ENCODE results near the gene ACOT11. TPM values are rescaled to one million over a fixed set of nuclear protein-coding genes. Genes with fewer than 3 reads are reported as not detected.

Gene ACOT11
- total and polyA plus RNA-seq, 11 donors = 33.2 to 69.3 (median 55.9) TPM

- Histone ChIP-seq H3K4me3 (no peak overlapping the region), H3K9me3 (peaks cover 0 to 16% (median 0%) of the 10 kb centered on the region in 12 donors)
Measured at GRCh38 chr1:54559771-54560231, 11.8 kb downstream of the ACOT11 start.

GRCh38 chr1:54564312-54565112, 16.5 kb downstream of the ACOT11 start:
- Histone ChIP-seq H3K4me3 (no peak overlapping the region), H3K27me3 (no peaks in the 10 kb centered on the region), H3K27ac (peak overlapping the region in 10 of 12 donors; percentile 22 to 95 (median 48)), H3K9me3 (no peaks in the 10 kb centered on the region), H3K36me3 (no peaks in the 10 kb centered on the region), H3K4me1 (peaks cover 0 to 49% (median 18%) of the 10 kb centered on the region in 12 donors)
- ATAC-seq (no peak), DNase-seq (peak in 1 of 5 donors; percentile 27)
- intact Hi-C loops (cut with DNase I) = no loop called here
- TF ChIP-seq CTCF (IDR thresholded peaks at IDR 0.05) (no peak), POLR2A (IDR thresholded peaks at IDR 0.05) (no peak)
- 61 to 67% (median 64%) methylated on average over 13 to 17 of the region's 17 CpGs for WGBS, 4 donors

More at GRCh38 chr1:54559771-54560231, 11.8 kb downstream of the ACOT11 start:
- Histone ChIP-seq H3K36me3 (peaks cover 0 to 3% (median 0%) of the 10 kb centered on the region in 9 donors), H3K4me1 (peaks cover 0 to 50% (median 20%) of the 10 kb centered on the region in 12 donors), H3K27me3 (no peaks in the 10 kb centered on the region), H3K27ac (peak overlapping the region; percentile 27 to 91 (median 82))
- TF ChIP-seq POLR2A (IDR thresholded peaks at IDR 0.05) = no peak
- WGBS, 4 donors = 26 to 55% (median 36%) methylated on average over 3 of the region's 3 CpGs
- intact Hi-C loops (cut with DNase I) = loop anchor here in 3 of 10 donors (1.0 to 2.0 kb wide), 3 partner anchors 12 to 25 kb away; partner anchors contain the start of gene ACOT11 (in 1 of the 3)
- ATAC-seq (peak; percentile 90 to 95 (median 94)), DNase-seq (peak; percentile 76 to 93 (median 81))

GRCh38 chr1:54565113-54565501, 17.1 kb downstream of the ACOT11 start:
- Histone ChIP-seq H3K27ac (peak overlapping the region in 9 of 12 donors; percentile 24 to 95 (median 56)), H3K27me3 (no peaks in the 10 kb centered on the region), H3K4me3 (no peak overlapping the region), H3K36me3 (no peaks in the 10 kb centered on the region), H3K4me1 (peaks cover 3 to 49% (median 17%) of the 10 kb centered on the region in 12 donors), H3K9me3 (no peaks in the 10 kb centered on the region)
- peak in 2 of 5 donors; percentile 16 to 25 for DNase-seq
- intact Hi-C loops (cut with DNase I) = no loop called here
- WGBS, 4 donors = 44 to 57% (median 48%) methylated on average over 4 of the region's 4 CpGs
- TF ChIP-seq POLR2A (IDR thresholded peaks at IDR 0.05) = no peak
- TF ChIP-seq CTCF (IDR thresholded peaks at IDR 0.05) = no peak
- ATAC-seq = no peak

DNA sequence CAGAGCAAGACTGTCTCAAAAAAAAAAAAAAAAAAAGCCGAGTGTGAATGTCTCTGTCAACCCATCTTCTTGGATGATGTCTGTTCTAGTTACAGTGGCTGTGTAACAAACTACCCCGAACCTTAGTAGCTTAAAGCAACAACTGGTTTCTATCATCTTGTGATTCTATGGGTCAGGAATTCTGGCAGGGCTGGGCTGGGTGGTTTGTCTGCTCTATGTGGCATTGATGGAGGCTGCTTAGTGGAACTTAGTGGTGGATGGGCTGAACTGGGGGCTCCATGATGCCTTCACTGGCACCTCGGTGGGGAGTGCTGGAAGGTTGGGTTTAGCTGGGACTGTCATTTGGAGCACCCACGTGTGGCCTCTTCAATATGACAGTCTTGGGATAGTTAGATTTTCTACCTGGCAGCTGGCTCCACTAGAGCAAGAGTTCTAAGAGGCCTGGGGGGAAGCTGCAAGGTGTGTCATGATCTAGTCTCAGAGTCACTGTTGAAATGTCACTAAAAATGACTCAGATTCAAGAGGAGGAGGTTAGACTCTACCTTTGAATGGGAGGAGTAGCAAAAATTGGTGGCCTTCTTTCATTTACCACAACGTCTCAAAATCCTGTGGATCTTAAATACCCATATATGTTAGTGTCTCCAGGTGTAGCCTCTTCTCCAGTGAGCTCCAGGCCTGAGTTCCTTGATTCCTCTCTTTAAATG, 18.6 kb downstream of the ACOT11 start:
- H3K4me1 ChIP-seq = peaks cover 4 to 52% (median 22%) of the 10 kb centered on the region in 12 donors
- intact Hi-C loops (cut with DNase I) = no loop called here
- no peaks in the 10 kb centered on the region for H3K27me3 ChIP-seq
- ATAC-seq = no peak
- H3K36me3 ChIP-seq = no peaks in the 10 kb centered on the region
- TF ChIP-seq CTCF (IDR thresholded peaks at IDR 0.05) = no peak
- TF ChIP-seq POLR2A (IDR thresholded peaks at IDR 0.05) = no peak
- peak in 2 of 5 donors; percentile 9 to 35 for DNase-seq
- WGBS, 4 donors = 67 to 79% (median 75%) methylated on average over 4 to 5 of the region's 5 CpGs
- peak overlapping the region in 3 of 12 donors; percentile 24 to 95 (median 95) for H3K27ac ChIP-seq
- H3K9me3 ChIP-seq = no peaks in the 10 kb centered on the region
- H3K4me3 ChIP-seq = no peak overlapping the region
